KBM-7 (cell line): Measurements from ENCODE around the gene ODC1.

Experiments
- DNase-seq: peaks from one replicate; pipeline ENCODE4 v3.0.0-alpha.2; 2015
- in situ Hi-C: fragments of 300-500 bp; cut with MboI; formaldehyde crosslinking; loops from 2 replicates; pipeline ENCODE4 v1.14.3; 2020; ENCODE audit warnings: low sequenced_read_pairs, low pct_unique_long_range_greater_than_20kb, mixed read lengths

The ODC1 gene

GRCh38 chr2:10439185-10439879 lies 8.8 kb downstream of the ODC1 start:
- no peak for DNase-seq
- in situ Hi-C loops = no loop called here

DNA sequence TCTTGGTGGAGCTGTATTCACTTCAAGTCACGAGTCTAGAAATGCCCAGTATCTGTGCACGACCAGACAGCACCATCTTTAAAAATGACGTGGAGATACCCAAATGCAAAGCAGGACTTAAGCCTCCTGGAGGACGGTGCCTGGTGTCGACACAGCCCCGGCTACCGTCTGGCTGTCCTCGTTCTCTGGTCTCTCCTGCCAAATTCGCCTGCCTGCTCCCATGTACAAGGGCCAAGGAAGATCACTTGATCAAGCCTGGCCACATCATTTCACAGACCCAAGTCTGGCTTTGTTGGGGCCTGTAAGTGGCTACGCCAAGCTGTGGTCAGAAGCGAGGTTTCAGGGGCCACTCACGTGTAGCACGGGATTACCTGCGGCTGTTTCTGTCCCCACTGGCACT lies 9.4 kb downstream of the ODC1 start:
- in situ Hi-C loops = no loop called here
- DNase-seq = no peak

GRCh38 chr2:10437806-10438205 lies 10.3 kb downstream of the ODC1 start:
- in situ Hi-C loops = no loop called here
- no peak for DNase-seq

GRCh38 chr2:10436583-10437110 lies 11.5 kb downstream of the ODC1 start:
- in situ Hi-C loops = no loop called here
- DNase-seq = no peak

- in situ Hi-C loops = no loop called here
- DNase-seq = no peak
These were observed 12.3 kb downstream of the ODC1 start for GRCh38 chr2:10435820-10436204.

GRCh38 chr2:10434886-10435819 lies 13.0 kb downstream of the ODC1 start:
- in situ Hi-C loops = no loop called here
- DNase-seq = peak; percentile 89

- in situ Hi-C loops = no loop called here
- DNase-seq = no peak
These were observed 13.9 kb downstream of the ODC1 start for GRCh38 chr2:10433947-10434885.

DNA sequence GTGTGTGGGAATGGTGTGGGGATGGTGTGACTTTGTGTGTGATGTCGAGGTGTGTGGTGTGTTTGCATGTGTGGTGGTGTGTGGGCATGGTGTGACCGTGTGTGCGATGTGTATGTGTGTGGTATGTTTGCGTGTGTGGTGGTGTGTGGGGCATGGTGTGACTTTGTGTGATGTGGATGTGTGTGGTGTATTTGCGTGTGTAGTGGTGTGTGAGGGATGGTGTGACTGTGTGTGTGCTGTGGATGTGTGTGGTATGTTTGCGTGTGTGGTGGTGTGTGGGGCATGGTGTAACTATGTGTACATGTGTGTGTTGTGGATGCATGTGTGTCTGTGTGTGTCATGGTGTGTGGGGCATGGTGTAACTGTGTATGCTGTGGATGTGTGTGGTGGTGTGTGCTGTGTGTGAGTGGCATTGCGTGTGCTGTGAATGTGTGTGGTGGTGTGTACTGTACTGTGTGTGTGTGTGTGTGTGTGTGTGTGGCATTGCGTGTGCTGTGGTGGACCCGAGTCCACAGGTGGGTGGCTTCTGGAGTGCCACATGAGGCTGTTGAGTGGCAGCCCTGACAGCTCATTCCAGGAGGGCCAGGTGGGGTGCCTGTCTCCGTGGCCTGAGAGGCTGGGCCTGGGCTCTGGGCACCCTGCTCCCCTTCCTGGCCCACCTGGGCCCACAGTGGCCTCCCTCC lies 14.7 kb downstream of the ODC1 start:
- no peak for DNase-seq
- in situ Hi-C loops = no loop called here

DNA sequence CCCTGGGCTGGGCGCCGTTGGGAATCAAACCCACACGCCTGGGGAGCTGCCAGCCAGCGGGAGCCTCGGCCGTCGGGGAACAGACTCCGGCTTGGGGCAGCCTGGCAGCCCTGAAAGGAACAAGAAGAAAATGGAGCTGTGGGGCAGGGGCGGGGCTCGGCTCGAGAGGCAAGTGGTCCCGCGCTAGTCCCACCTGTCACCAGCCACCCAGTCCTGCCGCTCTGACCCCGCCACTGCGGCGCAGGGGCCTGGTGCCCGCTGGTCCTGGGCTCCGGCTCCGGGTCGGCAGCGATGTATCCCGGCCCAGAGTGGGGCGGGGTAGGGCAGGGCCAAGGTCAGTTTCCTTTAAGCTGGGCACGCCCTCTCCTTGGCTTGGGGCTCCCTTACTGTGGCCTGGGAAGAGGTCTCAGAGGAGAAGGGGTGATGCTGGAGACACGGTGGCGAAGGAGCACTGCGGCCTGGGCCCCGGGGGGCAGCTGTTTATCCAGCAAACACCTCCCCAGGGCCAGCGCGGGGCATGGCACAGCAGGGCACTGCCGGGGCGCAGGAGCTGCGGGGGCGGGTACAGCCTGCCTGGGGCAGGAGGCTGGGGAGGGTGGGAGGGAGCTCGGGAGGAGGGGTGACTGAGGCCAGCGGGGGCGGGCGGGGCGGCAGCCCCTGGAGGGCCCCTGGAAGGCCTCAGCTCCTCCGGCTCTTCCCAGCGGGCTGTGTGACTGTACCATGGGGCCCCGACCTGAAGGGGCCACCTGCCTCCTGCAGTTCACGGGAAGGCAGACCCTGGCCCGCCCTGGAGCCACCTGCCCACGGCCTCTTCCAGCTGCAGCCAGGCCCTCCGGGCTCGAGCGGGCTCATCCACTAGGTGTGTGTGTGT lies 15.6 kb downstream of the ODC1 start:
- in situ Hi-C loops = no loop called here
- DNase-seq = no peak

DNA sequence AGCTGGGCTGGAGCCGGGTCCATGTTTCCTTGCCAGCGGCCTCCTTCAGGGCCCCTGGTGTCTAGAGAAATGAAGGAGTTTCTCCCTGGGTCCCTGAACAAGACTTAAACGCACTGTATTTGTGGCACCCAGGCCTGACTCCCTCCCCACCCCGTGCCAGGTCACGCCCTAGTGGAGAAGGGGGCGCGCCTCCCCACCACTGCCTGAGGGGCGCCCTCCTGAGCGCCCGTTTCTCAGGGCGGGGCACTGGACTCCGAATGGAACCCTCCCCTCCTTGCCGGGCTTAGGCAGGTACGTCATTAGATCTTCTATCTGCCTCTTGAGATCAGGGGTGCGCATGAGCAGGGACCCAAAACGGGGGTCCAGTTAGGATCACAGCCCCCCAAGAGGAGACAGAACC lies 16.3 kb downstream of the ODC1 start:
- no peak for DNase-seq
- in situ Hi-C loops = no loop called here

DNA sequence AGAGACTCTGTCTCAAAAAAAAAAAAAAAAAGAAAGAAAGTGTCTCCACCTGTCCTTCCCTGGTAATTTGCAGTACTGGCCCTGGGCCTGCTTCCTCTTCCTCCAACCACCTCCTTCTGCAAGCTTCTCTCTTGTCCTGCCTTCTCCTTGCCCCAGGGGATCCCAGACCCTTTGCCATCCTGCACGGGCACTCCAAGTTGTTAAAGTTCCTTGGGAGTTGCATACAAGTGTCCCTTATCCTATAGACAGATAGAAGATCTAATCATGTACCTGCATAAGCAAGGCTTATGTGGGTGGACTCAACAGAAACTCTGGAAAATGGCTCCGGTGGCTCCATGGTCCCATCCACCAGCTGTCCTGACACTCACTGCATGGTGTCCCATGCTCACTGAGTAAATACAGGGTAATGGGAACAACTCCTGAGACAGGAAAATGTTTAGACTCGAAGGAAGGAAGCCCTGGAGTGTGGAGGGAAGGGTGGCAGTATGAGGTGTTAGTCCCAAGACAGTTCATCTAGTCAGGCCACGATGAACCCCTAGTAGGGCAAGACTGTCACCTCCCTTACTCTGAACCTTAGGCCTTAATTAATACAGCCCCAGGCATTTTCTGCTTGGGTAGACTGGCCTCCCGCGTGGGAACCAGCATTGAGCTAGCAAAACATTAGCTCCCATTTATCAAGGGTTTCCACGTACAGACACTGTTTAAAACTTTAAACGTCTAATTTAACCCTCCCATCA lies 17.1 kb downstream of the ODC1 start:
- in situ Hi-C loops = no loop called here
- DNase-seq = no peak

DNA sequence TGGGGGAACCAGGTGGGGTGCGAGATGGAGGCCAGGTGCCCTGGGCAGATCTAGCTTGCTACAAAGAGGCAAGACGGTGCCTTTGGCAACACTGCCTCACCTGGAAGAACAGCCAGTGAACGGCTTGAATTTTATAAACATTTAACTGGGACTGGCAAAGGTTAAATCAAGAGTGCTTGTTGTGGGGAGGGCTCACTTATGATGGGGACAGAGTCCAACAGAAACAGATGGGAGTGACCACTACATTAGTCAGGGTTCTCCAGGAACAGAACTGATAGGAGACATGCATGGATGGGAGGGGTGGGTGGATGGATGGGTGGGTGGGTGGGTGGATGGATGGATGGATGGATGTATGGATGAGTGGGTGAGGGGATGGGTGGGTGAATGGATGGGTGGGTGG lies 19.2 kb downstream of the ODC1 start:
- in situ Hi-C loops = no loop called here
- no peak for DNase-seq

GRCh38 chr2:10428355-10428754 lies 19.8 kb downstream of the ODC1 start:
- DNase-seq = no peak
- in situ Hi-C loops = no loop called here

DNA sequence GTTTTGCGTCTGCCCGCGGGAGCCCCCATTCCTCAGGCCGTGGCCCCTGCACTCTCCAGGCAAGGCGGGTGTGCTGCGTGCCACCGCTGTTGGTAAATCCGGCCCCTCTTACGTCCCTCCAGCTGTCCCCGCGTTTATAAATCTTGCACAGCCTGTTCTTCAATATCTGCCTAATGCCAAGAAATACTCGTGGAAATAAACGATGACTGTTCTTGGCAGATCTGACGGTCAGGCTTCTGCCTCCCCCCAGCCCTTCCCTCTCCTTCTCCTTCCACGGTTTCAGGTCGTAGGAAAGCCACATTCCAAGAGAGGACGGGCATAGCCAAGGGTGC lies 20.5 kb downstream of the ODC1 start:
- no peak for DNase-seq
- in situ Hi-C loops = no loop called here

- in situ Hi-C loops = no loop called here
- DNase-seq = no peak
These were observed 21.2 kb downstream of the ODC1 start for GRCh38 chr2:10426726-10427617.

DNA sequence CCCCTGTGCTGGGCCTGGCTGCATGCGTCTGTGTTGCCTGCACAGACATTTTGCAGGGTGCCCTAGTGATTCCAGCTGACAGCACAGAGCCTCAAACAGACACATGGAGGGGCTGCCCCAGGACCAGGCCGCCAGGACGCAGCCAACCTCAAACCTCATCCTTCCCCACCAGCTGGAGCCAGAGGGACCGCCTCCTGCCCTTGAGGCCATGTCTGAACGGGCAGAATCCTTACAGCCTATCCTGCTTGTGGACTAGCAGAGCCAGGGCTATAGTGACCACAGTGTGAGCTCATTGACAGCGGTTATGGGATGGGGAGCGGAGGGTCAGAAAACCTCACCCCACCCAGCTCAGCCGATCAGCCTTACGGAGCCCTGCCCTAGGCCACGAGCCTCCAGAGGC lies 22.4 kb downstream of the ODC1 start:
- no peak for DNase-seq
- in situ Hi-C loops = no loop called here
